ENCODE results near the gene FAIM. TPM values are rescaled to one million over a fixed set of nuclear protein-coding genes. Genes with fewer than 3 reads are reported as not detected.
"Not testable (repeated sequence)": the region's sequence is repeated elsewhere in the genome, so short reads cannot be mapped to it uniquely, and the experiment has no call there.

The FAIM gene
- 16.1 and 20.3 TPM in 2 replicates for total RNA-seq

DNA sequence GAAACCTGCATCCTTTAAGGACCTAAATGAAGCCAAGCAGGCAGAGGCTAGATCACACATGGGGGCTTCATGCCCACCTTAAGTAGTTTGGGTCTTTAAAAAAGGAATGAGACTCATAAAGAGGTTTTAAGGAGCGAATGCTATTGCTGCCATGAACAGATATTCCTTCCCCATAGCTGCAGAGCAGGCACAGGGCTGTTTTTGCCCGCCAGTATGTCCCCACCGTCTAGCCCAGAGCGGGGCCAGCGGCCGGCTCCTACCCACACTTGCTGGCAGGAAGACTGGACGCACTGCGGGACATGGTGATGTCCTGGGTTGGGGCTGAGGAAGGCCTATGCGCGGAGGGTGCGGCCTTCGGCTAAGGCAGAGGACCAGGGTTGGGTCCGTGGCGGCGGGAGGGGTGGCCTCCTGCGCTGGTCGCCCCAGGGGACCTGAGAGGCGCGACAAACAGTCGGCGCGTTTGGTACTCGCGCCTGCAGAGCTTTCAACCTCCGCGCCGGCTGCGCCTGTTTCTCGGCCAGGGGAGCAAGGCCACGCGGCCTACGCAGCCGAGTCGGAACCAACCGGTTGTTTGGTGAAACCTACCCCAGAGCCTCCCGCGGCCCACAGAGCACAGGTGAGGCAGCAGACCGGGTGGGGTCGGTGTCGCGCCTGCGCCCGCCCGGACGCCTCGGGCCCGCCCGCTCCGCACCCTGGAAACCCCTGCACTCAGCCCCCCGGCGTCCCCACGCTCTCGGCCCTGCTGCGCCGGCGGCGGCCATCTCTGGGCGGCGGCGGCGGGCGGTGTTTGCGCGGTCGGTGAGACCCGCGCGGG lies at the start of gene FAIM:
Gene FAIM, plus strand, starts transcription at position 450 of the 814 bp plus-strand sequence. CDS start 10,956 bp downstream, outside the sequence.
- peak within 1 kb of the TSS; percentile 69 for H3K4me3 ChIP-seq (ENCODE audit: low read depth, low read length)
- no peak for DNase-seq (ENCODE audit: low read depth)
- TF ChIP-seq, protein P1, sequence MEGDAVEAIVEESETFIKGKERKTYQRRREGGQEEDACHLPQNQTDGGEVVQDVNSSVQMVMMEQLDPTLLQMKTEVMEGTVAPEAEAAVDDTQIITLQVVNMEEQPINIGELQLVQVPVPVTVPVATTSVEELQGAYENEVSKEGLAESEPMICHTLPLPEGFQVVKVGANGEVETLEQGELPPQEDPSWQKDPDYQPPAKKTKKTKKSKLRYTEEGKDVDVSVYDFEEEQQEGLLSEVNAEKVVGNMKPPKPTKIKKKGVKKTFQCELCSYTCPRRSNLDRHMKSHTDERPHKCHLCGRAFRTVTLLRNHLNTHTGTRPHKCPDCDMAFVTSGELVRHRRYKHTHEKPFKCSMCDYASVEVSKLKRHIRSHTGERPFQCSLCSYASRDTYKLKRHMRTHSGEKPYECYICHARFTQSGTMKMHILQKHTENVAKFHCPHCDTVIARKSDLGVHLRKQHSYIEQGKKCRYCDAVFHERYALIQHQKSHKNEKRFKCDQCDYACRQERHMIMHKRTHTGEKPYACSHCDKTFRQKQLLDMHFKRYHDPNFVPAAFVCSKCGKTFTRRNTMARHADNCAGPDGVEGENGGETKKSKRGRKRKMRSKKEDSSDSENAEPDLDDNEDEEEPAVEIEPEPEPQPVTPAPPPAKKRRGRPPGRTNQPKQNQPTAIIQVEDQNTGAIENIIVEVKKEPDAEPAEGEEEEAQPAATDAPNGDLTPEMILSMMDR (conservative IDR thresholded peaks at IDR 0.05; ENCODE audit: low read depth, low read length), result no peak

- H3K4me3 ChIP-seq (ENCODE audit: low read depth, low read length), result no peak overlapping the region
- no peak for DNase-seq (ENCODE audit: low read depth)
- TF ChIP-seq, protein P1 (conservative IDR thresholded peaks at IDR 0.05; ENCODE audit: low read depth, low read length), result no peak
These were observed 49.4 kb upstream of the FAIM start for GRCh38 chr3:138559134-138559533.

DNA sequence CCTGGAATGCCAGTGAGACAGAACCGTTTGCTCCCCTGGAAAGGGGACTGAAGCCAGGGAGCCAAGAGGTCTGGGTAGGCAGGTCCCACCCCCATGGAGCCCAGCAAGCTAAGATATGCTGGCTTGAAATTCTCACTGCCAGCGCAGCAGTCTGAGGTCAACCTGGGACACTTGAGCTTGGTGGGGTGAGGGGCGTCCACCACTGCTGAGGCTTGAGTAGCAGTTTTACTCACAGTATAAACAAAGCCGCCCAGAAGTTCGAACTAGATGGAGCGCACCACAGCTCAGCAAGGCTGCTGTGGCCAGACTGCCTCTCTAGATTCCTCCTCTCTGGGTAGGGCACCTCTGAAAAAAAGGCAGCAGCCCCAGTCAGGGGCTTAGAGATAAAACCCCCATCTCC lies 48.1 kb upstream of the FAIM start:
- no peak for DNase-seq (ENCODE audit: low read depth)
- H3K4me3 ChIP-seq (ENCODE audit: low read depth, low read length), result no peak overlapping the region
- TF ChIP-seq, protein P1 (conservative IDR thresholded peaks at IDR 0.05; ENCODE audit: low read depth, low read length), result no peak

- not testable (repeated sequence) for DNase-seq (ENCODE audit: low read depth)
These were observed 45.7 kb upstream of the FAIM start for GRCh38 chr3:138562902-138563301.

DNA sequence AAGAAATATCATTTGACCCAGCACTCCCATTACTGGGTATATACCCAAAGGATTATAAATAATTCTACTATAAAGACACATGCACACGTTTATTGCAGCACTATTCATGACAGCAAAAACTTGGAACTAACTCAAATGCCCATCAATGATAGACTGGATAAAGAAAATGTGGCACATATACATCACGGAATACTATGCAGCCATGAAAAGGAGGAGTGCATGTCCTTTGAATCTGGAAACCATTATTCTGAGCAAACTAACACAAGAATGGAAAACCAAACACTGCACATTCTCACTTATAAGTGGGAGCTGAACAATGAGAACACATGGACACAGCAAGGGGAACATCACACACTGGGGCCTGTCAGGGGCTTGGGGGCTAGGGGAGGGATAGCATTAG lies 42.3 kb upstream of the FAIM start:
- DNase-seq (ENCODE audit: low read depth); H3K4me3 ChIP-seq (ENCODE audit: low read depth, low read length): not testable (repeated sequence)

More at GRCh38 chr3:138562902-138563301, 45.7 kb upstream of the FAIM start:
- not testable (repeated sequence) for H3K4me3 ChIP-seq (ENCODE audit: low read depth, low read length)

- H3K4me3 ChIP-seq (ENCODE audit: low read depth, low read length), result no peak overlapping the region
- no peak for DNase-seq (ENCODE audit: low read depth)
- TF ChIP-seq, protein P1 (conservative IDR thresholded peaks at IDR 0.05; ENCODE audit: low read depth, low read length), result no peak
These were observed 41.2 kb upstream of the FAIM start for GRCh38 chr3:138567403-138567802.

- DNase-seq (ENCODE audit: low read depth), result no peak
These were observed 39.5 kb upstream of the FAIM start for GRCh38 chr3:138569090-138569489.

GRCh38 chr3:138569624-138570023 lies 38.9 kb upstream of the FAIM start:
- DNase-seq (ENCODE audit: low read depth); H3K4me3 ChIP-seq (ENCODE audit: low read depth, low read length): not testable (repeated sequence)

More at GRCh38 chr3:138569090-138569489, 39.5 kb upstream of the FAIM start:
- H3K4me3 ChIP-seq (ENCODE audit: low read depth, low read length), result no peak overlapping the region
- TF ChIP-seq, protein P1 (conservative IDR thresholded peaks at IDR 0.05; ENCODE audit: low read depth, low read length), result no peak
